ENCODE data around the gene AGFG1.

GRCh38 chr2:227430639-227431038, 41.3 kb upstream of the AGFG1 start:
- TF ChIP-seq, protein P1, sequence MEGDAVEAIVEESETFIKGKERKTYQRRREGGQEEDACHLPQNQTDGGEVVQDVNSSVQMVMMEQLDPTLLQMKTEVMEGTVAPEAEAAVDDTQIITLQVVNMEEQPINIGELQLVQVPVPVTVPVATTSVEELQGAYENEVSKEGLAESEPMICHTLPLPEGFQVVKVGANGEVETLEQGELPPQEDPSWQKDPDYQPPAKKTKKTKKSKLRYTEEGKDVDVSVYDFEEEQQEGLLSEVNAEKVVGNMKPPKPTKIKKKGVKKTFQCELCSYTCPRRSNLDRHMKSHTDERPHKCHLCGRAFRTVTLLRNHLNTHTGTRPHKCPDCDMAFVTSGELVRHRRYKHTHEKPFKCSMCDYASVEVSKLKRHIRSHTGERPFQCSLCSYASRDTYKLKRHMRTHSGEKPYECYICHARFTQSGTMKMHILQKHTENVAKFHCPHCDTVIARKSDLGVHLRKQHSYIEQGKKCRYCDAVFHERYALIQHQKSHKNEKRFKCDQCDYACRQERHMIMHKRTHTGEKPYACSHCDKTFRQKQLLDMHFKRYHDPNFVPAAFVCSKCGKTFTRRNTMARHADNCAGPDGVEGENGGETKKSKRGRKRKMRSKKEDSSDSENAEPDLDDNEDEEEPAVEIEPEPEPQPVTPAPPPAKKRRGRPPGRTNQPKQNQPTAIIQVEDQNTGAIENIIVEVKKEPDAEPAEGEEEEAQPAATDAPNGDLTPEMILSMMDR (IDR thresholded peaks at IDR 0.05; ENCODE audit: borderline replicate concordance, extremely low read depth, low read length, poor library complexity, severe bottlenecking), result no peak
- TF ChIP-seq EZH2 (IDR thresholded peaks at IDR 0.05; ENCODE audit: borderline replicate concordance, low read depth, low read length, severe bottlenecking), result no peak
